GM06990 (cell line): Measurements from ENCODE around the gene CYSTM1.

Experiments
- DNase-seq: peaks from one replicate; pipeline ENCODE4 v3.0.0-alpha.2; 2011; ENCODE audit not compliant: insufficient read length; ENCODE audit errors: extremely low read depth
- H3K27me3 ChIP-seq: replicated peaks from 2 replicates; pipeline ENCODE4 v1.6.0; 2011; ENCODE audit warnings: low read length; ENCODE audit not compliant: control insufficient read depth, insufficient read depth
- H3K36me3 ChIP-seq: 2 replicates; pipeline ENCODE4 v1.5.1; 2011; ENCODE audit warnings: low read length; ENCODE audit not compliant: control insufficient read depth, insufficient read depth
- H3K4me3 ChIP-seq: replicated peaks from 2 replicates; pipeline ENCODE4 v1.5.1; 2011; ENCODE audit warnings: low read depth, mild to moderate bottlenecking, control low read depth, low read length
- TF ChIP-seq, protein P1 (sequence below): IDR thresholded peaks from 2 replicates; pipeline ENCODE4 v1.5.1; 2011; ENCODE audit warnings: low read length, control low read depth, mild to moderate bottlenecking, inconsistent platforms; ENCODE audit not compliant: insufficient read depth, poor library complexity, severe bottlenecking

Gene CYSTM1

DNA sequence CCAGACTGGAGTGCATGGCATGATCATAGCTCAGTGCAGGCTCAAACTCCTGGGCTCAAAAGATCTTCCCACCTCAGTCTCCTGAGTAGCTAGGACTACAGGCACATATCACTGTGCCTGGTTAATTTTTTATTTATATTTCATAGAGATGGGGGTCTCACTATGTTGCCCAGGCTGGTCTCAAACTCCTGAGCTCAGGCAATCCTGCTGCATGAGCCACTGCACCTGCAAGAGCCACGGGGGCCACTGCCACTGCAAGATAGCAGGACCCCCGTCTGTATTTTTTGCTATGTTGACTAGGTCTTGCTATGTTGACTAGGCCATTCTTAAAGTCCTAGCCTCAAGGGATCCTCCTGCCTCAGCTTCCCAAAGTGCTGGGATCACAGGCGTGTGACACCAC is 6.5 kb downstream of the CYSTM1 start:
- TF ChIP-seq, protein P1, sequence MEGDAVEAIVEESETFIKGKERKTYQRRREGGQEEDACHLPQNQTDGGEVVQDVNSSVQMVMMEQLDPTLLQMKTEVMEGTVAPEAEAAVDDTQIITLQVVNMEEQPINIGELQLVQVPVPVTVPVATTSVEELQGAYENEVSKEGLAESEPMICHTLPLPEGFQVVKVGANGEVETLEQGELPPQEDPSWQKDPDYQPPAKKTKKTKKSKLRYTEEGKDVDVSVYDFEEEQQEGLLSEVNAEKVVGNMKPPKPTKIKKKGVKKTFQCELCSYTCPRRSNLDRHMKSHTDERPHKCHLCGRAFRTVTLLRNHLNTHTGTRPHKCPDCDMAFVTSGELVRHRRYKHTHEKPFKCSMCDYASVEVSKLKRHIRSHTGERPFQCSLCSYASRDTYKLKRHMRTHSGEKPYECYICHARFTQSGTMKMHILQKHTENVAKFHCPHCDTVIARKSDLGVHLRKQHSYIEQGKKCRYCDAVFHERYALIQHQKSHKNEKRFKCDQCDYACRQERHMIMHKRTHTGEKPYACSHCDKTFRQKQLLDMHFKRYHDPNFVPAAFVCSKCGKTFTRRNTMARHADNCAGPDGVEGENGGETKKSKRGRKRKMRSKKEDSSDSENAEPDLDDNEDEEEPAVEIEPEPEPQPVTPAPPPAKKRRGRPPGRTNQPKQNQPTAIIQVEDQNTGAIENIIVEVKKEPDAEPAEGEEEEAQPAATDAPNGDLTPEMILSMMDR = no peak
- Histone ChIP-seq H3K4me3 (no peak overlapping the region), H3K27me3 (no peaks in the 10 kb centered on the region), H3K36me3 (no peaks in the 10 kb centered on the region)
- DNase-seq = no peak

DNA sequence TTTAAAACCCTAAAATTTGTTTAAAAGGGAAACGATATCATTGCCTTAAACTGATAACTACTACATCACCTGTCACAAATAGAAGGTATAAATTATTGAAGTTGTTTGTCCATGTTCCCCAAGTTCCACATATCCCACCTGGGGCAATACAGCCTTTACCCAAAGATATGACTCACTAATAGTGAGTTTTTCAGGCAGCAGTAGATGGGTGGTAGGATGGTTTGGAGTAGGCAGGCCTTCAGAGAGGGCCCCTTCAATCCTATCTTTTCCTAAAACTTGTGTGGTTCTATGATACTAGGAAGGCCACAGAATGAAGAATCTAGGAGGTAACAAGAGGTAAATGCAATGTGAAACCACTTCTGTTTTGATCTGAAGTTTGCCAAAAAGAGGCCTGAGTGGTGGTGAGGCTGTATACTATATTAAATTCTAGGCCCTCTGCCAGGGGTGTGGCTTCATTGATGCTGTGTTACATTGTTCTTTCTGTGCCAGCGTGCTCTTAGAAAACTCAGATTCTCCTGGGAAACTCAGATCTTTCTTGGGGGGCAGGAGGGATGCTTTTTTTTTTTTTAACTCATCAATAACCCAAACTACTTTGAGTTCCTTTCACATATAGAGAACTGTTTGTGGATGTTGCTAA is 7.2 kb downstream of the CYSTM1 start:
- no peaks in the 10 kb centered on the region for H3K27me3 ChIP-seq
- no peak for DNase-seq
- no peak overlapping the region for H3K4me3 ChIP-seq
- no peaks in the 10 kb centered on the region for H3K36me3 ChIP-seq
- TF ChIP-seq, protein P1 = no peak

DNA sequence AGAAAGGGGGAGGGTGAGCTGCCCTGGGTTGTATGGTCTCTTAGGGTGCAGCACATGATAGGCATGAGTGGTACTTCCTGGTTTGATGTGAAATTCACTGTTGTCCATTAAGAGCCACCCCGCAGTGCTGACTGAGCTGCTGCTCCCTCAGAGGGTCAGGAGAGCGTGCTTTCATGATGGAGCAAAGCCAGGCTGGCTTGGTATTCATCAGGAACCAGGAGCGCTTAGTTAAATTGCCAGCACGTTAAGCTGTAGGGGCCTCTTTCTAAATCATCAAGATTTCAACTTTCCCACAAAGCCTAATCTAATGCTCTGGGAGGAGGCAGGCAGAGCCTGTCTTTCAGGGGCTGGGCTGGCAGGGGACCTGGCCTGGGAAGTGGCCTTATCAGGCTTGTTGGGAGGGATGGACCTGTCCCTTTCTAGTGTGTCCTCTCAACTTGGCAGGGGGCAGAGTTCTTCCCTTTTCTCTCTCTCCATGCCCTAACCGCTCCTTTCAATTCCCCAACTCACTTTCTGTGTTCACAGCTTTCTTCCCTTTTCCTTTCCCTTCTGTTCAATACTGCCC is 7.9 kb downstream of the CYSTM1 start:
- H3K27me3 ChIP-seq = no peaks in the 10 kb centered on the region
- TF ChIP-seq, protein P1 = no peak
- no peak for DNase-seq
- H3K36me3 ChIP-seq = no peaks in the 10 kb centered on the region
- no peak overlapping the region for H3K4me3 ChIP-seq

DNA sequence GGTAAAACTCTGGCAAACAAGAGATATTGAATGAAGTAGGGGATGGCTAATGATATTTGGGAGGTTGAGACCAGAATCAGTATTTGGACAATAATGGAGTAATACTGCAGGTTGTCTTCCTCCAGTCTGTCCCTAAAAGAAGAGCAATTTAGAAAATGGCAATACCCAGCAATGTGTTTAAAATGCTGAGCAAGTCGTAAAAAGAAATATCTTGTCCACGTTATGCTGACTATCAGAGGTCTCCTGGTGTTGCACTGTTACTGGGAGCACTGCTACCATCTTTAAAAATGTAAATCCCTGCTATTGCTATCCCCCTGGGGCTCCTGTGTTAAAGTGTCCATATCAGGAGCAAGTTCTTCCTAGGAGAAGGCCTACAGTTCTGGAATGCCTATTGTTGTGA is 10.4 kb downstream of the CYSTM1 start:
- TF ChIP-seq, protein P1 = no peak
- DNase-seq = no peak
- H3K27me3 ChIP-seq = no peaks in the 10 kb centered on the region
- H3K36me3 ChIP-seq = no peaks in the 10 kb centered on the region
- H3K4me3 ChIP-seq = no peak overlapping the region

DNA sequence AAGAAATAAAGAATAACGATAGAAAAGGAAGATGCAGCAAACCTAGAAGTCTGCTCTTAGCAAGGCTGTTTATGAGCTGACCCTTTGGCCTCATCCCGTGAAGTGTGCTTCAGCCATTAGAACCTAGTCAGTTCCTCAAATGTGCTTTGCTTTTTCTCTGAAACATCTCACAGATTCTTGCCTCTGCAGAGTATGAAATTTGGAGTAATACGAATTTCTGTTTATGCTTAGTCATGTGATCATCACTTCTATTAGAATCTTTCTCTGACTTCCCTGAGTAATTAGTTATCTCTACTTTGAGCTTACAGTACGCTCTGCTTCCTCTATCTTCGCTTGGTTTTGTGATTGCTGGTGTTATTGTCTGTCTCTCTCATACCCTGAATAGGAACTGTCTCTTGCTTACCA is 11.3 kb downstream of the CYSTM1 start:
- H3K27me3 ChIP-seq = no peaks in the 10 kb centered on the region
- no peak for DNase-seq
- H3K4me3 ChIP-seq = no peak overlapping the region
- TF ChIP-seq, protein P1 = no peak
- H3K36me3 ChIP-seq = no peaks in the 10 kb centered on the region

DNA sequence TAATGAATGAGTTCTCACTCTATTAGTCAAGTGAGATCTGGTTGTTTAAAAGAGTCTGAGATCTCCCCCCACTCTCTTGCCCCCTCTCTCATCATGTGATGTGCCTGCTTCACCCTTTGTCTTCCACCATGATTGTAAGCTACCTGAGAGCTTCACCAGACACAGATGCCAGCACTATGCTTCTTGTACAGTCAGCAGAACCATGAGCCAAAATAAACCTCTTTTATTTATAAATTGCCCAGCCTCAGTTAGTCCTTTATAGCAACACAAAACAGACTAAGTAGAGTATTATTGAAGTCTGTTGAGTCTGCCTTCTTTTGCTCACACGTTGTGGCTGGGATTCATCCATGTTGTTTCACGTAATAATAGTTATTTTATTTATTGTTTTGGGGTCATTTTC is 14.3 kb downstream of the CYSTM1 start:
- no peak for DNase-seq
- Histone ChIP-seq H3K36me3 (no peaks in the 10 kb centered on the region), H3K27me3 (no peaks in the 10 kb centered on the region), H3K4me3 (no peak overlapping the region)
- TF ChIP-seq, protein P1 = no peak
